Immature natural killer cell (primary cell): ENCODE results near the gene EBF3. TPM values are rescaled to one million over a fixed set of nuclear protein-coding genes. Genes with fewer than 3 reads are reported as not detected.

ENCODE experiments used
- DNase-seq, 3 donors: peaks; one replicate each; pipeline ENCODE4 v3.0.0; 2022; ENCODE audit warnings: mixed read lengths in 1 of 3
- H3K27ac Mint-ChIP-seq, 6 donors: one replicate each; pipeline ENCODE4 v1.8.0; 2020; ENCODE audit warnings: mixed read lengths in 6 of 6, mild to moderate bottlenecking in 5 of 6, inconsistent platforms in 4 of 6, moderate library complexity in 3 of 6
- H3K27me3 Mint-ChIP-seq, 3 donors: one replicate each; pipeline ENCODE4 v1.8.0; 2020 to 2021; ENCODE audit warnings: low read depth in 3 of 3, mild to moderate bottlenecking in 3 of 3, mixed read lengths in 3 of 3, moderate library complexity in 3 of 3, inconsistent platforms in 1 of 3
- H3K36me3 Mint-ChIP-seq, 3 donors: one replicate each; pipeline ENCODE4 v1.8.0; 2020; ENCODE audit warnings: mixed read lengths in 3 of 3, inconsistent platforms in 2 of 3, mild to moderate bottlenecking in 2 of 3
- H3K4me1 Mint-ChIP-seq, 2 donors: one replicate each; pipeline ENCODE4 v1.8.0; 2020; ENCODE audit warnings: inconsistent platforms in 2 of 2, mild to moderate bottlenecking in 2 of 2, mixed read lengths in 2 of 2, moderate library complexity in 1 of 2
- H3K4me3 Mint-ChIP-seq, 5 donors: one replicate each; pipeline ENCODE4 v1.8.0; 2020; ENCODE audit warnings: mild to moderate bottlenecking in 5 of 5, mixed read lengths in 5 of 5, inconsistent platforms in 3 of 5, moderate library complexity in 3 of 5
- H3K9me3 Mint-ChIP-seq, 6 donors: one replicate each; pipeline ENCODE4 v1.8.0; 2020; ENCODE audit warnings: mild to moderate bottlenecking in 6 of 6, mixed read lengths in 6 of 6, inconsistent platforms in 4 of 6, moderate library complexity in 3 of 6
- polyA plus RNA-seq, 3 donors: library from polyadenylated mRNA; unstranded; fragments of 300-500 nt; fragmentation: Illumina TruSeq; gene quantifications; one replicate each; pipeline ENCODE4 v1.2.3, GENCODE V29; 2021

The EBF3 gene
- polyA plus RNA-seq, 3 donors from 2014 or later: not detected

DNA sequence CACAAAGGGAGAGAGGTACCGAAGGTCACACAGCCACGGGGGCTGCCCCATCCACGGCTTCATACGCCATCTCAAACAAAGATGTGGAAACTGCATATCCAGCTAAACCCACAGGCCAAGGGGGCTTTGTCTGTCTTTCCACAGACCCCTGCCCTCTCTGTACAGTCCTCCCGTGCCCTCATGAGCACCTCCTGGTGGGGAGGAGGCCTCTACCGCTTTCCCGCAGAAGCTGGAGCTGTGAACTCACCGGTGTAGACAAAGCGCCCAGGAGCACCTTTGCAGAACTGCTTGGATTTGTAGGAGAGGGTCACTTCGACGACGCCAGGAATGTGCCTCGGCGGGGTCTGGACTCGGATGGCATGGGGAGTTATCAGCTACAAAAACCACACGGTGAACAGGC, 97.2 kb downstream of the EBF3 start:
- Mint-ChIP-seq H3K9me3 (no peaks in the 10 kb centered on the region), H3K4me1 (peaks cover 0 to 3% of the 10 kb centered on the region in 2 donors), H3K27me3 (peaks cover 2 to 3% (median 3%) of the 10 kb centered on the region in 3 donors), H3K27ac (no peak overlapping the region), H3K36me3 (no peaks in the 10 kb centered on the region), H3K4me3 (no peak overlapping the region)
- DNase-seq: no peak

DNA sequence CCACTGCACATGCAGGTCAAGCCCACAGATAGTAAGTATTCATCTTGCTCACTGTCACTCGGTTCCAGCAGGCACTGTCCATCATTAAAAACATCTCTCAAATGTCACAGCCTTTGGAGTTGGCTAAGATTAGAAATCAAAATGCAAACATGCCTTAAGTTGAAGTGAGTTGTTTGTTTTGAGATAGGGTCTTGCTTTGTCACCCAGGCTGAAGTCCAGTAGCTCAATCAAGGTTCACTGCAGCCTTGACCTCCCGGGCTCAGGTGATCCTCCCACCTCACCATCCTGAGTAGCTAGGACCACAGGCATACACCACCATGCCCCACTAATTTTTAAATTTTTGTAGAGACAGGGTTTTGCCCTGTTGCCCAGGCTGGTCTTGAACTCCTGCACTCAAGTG, 98.1 kb downstream of the EBF3 start:
- Mint-ChIP-seq H3K4me1 (no peaks in the 10 kb centered on the region), H3K36me3 (no peaks in the 10 kb centered on the region), H3K9me3 (no peaks in the 10 kb centered on the region), H3K27ac (no peak overlapping the region), H3K4me3 (no peak overlapping the region), H3K27me3 (peaks cover 3 to 5% (median 3%) of the 10 kb centered on the region in 3 donors)
- no peak for DNase-seq

DNA sequence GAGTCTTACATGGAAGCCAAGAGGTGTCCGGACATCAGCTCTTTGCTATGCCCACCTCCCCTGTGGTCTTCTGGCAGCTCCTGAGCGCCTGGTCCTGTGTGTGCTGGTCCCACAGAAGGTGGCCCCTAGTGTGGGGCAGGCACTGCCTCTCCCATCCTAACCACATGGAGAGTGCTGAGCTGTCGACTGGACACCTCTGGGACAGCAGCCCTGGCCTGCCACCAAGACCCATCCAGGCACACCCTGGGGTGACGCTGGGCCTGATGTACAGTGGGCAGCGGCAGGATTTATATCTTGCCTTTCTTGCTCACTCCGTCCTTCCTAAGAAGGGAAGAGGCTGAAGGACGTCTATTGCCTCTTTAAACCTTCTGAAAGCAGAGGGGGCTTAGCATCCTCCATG, 98.7 kb downstream of the EBF3 start:
- no peaks in the 10 kb centered on the region for H3K4me1 Mint-ChIP-seq
- no peak for DNase-seq
- peaks cover 3 to 5% (median 3%) of the 10 kb centered on the region in 3 donors for H3K27me3 Mint-ChIP-seq
- H3K27ac Mint-ChIP-seq: no peak overlapping the region
- no peak overlapping the region for H3K4me3 Mint-ChIP-seq
- H3K9me3 Mint-ChIP-seq: no peaks in the 10 kb centered on the region
- H3K36me3 Mint-ChIP-seq: no peaks in the 10 kb centered on the region

DNA sequence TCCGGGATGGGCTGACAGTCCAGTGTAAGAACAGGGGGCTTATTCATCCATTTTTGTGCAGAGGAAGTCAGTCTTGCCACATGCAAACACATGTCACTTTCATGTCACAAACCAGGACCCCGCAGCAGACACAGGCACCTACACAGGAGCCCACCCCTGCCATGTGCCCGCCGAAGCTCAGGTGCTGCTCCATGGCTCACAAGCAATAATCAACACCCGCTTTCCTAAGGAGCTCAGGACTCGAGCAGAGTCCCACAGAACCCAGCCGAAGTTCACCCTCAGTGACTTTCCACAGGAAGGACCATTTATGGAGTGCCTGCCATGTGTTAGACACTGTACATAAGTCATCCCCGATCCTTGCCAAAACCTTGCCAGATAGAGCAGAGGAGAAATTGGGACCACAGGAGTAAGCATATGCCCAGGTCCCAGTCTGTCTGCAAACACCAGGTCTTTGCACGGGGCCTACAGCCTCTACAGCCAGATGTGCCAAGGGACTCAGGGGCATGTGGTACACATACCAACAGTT, 99.4 kb downstream of the EBF3 start:
- H3K9me3 Mint-ChIP-seq: no peaks in the 10 kb centered on the region
- DNase-seq: no peak
- H3K4me3 Mint-ChIP-seq: no peak overlapping the region
- no peaks in the 10 kb centered on the region for H3K36me3 Mint-ChIP-seq
- no peak overlapping the region for H3K27ac Mint-ChIP-seq
- no peaks in the 10 kb centered on the region for H3K4me1 Mint-ChIP-seq
- peaks cover 2 to 3% (median 3%) of the 10 kb centered on the region in 3 donors for H3K27me3 Mint-ChIP-seq

DNA sequence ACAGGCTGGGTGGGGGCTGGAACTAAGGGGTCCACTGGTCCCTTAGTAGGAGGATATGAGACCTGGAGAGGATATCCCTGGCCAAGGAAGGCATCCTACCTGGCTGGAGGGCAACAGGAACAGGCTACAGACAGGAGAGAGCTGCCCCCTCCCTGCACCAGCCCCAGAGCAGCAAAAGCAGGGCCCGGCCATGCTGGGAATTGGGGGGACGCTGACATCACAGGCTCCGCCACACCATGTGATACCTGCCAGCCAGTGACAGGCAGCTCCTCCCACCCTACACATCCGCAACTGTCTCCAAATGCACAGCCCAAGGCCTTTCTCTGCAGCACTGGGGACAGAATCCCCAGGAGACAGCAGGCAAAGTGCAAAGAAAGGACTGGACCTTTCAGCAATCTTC, 100.0 kb downstream of the EBF3 start:
- Mint-ChIP-seq H3K9me3 (no peaks in the 10 kb centered on the region), H3K4me1 (no peaks in the 10 kb centered on the region), H3K4me3 (no peak overlapping the region), H3K27ac (no peak overlapping the region), H3K36me3 (no peaks in the 10 kb centered on the region), H3K27me3 (peaks cover 2 to 3% (median 2%) of the 10 kb centered on the region in 3 donors)
- DNase-seq: no peak

DNA sequence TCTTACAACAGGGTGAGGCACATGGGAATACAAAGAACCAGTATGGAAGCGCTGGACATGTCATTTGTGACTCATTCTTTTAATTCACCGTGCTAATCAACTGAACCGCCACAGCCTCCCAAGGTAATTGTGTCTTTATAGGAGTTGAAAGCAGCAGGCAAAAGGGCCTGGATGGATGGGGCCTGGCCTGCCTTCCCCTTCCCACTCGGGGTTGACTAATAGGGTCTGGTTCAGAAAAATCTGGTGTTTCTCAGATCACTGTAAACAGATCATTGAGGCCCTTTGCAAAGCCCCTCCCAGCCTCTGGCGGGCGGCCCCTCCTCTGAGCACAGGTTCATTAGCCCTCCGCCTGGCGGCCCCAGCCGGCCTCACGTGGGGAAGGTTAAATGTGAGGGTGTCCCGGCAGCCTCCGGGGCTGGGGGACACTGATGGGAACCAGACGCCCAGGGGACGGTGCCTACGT, 100.8 kb downstream of the EBF3 start:
- Mint-ChIP-seq H3K9me3 (no peaks in the 10 kb centered on the region), H3K27ac (no peak overlapping the region), H3K27me3 (peaks cover 2 to 3% (median 2%) of the 10 kb centered on the region in 3 donors), H3K36me3 (no peaks in the 10 kb centered on the region), H3K4me3 (no peak overlapping the region), H3K4me1 (no peaks in the 10 kb centered on the region)
- no peak for DNase-seq

DNA sequence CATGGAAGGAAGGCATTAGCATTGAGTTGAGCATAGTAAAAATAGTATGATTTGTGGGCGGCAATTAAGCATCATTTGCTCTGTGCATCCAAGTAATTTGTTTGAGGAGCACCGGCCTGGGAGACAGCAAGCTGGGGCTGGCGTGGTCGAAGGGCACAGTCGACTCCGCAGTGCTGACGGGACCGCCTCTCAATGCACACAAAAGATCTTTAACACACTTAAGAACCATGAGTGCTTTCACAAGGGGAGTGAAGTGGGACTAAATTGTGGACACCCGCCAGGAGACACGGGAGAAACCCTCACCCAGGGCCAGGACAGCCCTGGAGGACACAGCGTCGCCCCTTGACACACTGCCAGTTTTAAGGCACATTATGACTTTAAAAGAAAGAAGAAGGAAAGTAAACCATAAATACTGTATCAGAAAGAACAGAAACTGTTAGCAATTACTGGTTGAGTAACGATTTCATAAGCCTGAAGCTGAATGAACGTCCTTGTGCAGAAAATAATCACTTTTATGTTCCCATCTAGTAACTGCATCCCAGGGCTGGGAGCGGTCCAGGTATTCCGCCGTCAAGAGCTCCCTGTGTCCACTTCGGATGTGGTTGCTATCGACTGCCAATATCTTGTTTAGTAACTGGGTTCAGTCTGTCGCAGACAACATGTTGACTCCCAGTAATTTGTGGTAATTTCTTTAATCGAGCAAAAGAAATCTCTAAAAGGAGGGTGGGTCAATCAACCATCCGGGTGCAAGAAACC, 102.1 kb downstream of the EBF3 start:
- DNase-seq: no peak
- H3K27ac Mint-ChIP-seq: no peak overlapping the region
- H3K9me3 Mint-ChIP-seq: no peaks in the 10 kb centered on the region
- H3K4me1 Mint-ChIP-seq: no peaks in the 10 kb centered on the region
- H3K4me3 Mint-ChIP-seq: no peak overlapping the region
- no peaks in the 10 kb centered on the region for H3K36me3 Mint-ChIP-seq
- peaks cover 1 to 2% (median 2%) of the 10 kb centered on the region in 3 donors for H3K27me3 Mint-ChIP-seq

DNA sequence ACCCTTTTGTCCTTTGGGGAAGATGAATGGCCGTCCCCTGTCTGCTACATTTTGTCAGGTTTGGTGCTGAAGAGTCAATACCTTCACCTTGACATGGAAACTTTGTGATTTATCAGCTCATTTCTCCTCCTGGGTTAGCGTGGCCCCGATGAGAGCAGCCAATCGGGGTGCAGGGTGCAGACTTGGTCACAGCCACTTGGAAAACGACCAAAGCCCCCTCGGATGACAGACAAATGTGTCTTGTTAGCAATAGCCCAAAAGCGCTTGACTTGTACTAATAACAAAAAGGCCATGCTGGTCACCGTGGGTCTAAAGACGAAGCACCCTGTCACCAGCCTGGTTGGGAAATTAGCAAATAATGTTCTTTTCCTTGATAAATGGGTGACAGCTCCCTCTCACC, 103.7 kb downstream of the EBF3 start:
- no peak for DNase-seq
- Mint-ChIP-seq H3K4me3 (no peak overlapping the region), H3K27ac (no peak overlapping the region), H3K4me1 (no peaks in the 10 kb centered on the region), H3K9me3 (no peaks in the 10 kb centered on the region), H3K36me3 (no peaks in the 10 kb centered on the region), H3K27me3 (peaks cover 0 to 2% (median 2%) of the 10 kb centered on the region in 3 donors)

DNA sequence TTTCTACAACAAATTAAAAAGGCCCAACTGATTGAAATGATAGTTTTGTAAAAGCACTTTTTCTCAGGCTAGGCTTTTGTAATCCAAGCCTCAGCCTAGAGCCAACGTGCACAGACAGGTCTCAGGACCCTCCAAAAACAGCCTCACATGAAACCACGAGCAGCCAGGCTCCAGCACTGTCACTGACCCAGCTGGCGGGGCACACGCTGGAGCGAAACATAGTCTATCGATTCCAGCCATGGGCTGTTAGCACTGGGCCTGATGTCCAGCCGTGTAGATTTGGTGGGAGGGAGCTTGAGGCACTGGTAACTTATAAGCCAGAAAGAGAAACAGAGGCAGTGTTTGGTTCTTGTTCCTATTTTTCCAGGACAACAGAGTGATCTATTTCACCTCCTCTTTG, 104.5 kb downstream of the EBF3 start:
- no peak overlapping the region for H3K27ac Mint-ChIP-seq
- no peaks in the 10 kb centered on the region for H3K9me3 Mint-ChIP-seq
- H3K27me3 Mint-ChIP-seq: peaks cover 0 to 2% (median 2%) of the 10 kb centered on the region in 3 donors
- H3K36me3 Mint-ChIP-seq: no peaks in the 10 kb centered on the region
- no peak for DNase-seq
- no peak overlapping the region for H3K4me3 Mint-ChIP-seq
- H3K4me1 Mint-ChIP-seq: no peaks in the 10 kb centered on the region

DNA sequence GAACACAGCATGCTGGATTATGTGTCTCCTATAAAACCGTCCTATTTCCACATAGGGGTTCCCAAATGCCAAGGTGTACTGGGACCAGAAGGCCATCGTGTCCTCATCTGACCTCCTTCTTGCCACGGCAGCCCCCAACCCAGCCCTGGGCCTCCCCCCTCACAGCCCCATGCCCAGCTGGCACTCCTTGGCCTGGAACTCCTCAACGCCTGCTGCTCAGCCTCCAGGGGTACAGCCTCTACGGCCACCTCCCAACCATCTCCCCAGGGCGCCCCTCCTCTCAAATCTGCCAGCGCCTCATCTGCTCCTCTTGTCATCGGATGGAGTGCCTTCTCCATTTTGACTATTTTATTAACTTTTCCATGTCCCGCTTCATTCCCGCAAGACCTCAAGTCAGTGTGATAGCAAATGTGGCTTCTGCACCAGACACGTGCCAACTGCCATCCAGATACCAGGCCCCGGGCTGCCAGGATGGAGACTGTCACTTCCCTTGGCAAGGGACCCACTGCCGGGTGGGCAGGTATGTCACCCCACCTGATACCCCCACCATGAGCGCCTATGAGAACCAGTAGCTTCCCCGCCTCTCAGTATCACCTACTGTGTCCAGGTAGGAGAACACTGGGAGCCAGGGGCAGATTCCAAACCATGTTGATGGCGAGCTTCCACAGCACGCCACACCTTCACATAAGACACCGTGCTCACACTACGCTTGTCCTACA, 106.7 kb downstream of the EBF3 start:
- no peak for DNase-seq
- no peaks in the 10 kb centered on the region for H3K9me3 Mint-ChIP-seq
- no peak overlapping the region for H3K4me3 Mint-ChIP-seq
- no peaks in the 10 kb centered on the region for H3K4me1 Mint-ChIP-seq
- H3K27ac Mint-ChIP-seq: no peak overlapping the region
- no peaks in the 10 kb centered on the region for H3K36me3 Mint-ChIP-seq
- peaks cover 2 to 4% (median 3%) of the 10 kb centered on the region in 3 donors for H3K27me3 Mint-ChIP-seq

DNA sequence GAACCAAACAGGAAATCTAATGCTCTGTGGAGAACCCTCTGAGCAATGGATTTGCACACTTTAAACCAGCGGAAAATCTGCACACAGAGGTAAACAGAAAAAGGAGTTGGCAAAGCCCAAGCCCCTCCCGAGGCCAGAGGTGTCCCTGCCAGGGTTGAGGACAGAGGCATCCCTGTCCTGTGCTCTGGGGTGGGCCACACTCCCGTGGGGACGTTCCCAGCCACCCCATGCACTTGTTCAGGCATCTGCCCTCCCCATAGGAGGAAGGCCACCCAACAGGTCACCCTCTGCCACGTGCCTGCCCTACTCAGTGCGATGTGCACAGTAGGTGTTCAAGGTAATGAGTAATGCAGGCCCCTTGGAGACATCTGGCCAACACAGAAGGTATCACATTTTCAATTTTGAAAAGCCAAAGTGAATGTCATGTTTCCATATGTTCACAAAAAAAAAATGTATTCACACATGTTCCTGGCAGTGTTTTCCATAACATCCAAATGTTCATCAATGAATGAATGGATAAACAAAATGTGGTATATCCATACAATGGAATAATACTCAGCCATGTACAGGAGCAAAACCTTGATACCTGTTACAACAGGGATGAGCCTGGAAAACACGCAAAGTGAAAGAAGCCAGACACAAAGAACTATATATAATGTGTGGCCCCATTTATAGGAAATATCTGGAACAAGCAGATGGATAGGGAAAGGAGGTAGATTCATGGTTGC, 108.1 kb downstream of the EBF3 start:
- no peaks in the 10 kb centered on the region for H3K36me3 Mint-ChIP-seq
- no peaks in the 10 kb centered on the region for H3K4me1 Mint-ChIP-seq
- H3K9me3 Mint-ChIP-seq: no peaks in the 10 kb centered on the region
- DNase-seq: no peak
- H3K27ac Mint-ChIP-seq: no peak overlapping the region
- H3K4me3 Mint-ChIP-seq: no peak overlapping the region
- peaks cover 2 to 4% (median 3%) of the 10 kb centered on the region in 3 donors for H3K27me3 Mint-ChIP-seq

DNA sequence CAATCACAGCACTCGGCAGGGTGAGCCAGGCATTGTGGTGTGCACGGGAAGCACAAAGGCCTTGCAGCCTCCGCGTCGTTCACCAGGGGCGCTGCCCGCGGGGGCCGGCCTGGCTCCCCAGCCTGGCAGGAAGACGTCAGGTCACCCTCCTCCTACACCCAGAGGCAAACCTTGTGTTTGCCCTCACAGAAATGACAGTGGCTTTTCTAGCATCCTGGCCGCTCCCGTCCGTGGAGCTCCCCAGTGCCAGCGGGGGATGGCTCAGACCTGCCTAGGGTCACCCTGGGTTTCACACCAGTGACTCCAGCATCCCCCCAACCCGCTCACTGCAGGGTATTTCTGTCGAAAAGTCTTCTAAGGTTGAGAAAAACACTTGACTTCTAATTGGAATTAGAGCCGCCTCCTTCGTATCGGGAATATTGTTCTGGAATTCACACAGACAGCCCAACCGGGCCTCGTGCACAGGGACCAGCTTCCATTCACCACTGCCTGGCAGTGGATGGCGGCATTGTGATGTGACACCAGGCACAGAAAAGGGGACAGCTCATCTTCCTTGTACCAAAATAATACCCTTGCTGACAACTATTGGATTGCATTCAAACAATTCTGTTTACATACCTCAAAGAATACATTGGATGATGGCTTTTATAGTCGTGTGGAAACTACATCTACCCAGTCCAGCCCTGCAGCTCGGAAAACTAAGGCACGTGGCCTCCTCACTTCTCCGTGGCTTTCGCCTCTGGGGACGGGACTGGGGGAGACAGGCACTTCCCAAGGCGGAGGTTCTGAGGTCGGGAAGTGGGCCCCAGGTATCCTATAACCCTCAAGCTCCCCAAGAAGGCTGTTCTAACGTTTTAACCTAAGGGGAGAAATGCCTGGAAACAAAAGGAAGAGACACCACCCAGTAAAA, 109.0 kb downstream of the EBF3 start:
- peaks cover 3 to 5% (median 4%) of the 10 kb centered on the region in 3 donors for H3K27me3 Mint-ChIP-seq
- H3K36me3 Mint-ChIP-seq: no peaks in the 10 kb centered on the region
- H3K27ac Mint-ChIP-seq: no peak overlapping the region
- DNase-seq: no peak
- no peaks in the 10 kb centered on the region for H3K4me1 Mint-ChIP-seq
- no peaks in the 10 kb centered on the region for H3K9me3 Mint-ChIP-seq
- H3K4me3 Mint-ChIP-seq: no peak overlapping the region

DNA sequence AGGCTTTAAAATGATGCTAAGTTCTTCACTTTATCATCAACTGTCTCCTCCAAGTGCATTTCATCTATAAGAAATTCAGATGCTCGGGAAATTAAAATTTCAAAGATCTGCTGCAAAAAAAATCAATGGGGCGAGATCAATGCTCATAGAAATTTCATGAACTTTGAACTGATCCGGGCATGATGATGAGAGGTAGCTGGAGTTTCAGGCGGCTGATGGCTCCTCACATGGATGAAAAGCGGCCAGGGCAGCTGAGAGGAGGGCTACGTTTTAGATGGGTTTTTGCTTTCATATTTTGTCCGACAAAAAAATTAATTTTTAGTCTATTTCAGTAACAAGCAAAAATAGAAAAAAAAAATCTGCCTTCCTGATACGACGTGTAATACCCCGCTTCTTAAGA, 109.9 kb downstream of the EBF3 start:
- H3K27me3 Mint-ChIP-seq: peaks cover 3 to 5% (median 4%) of the 10 kb centered on the region in 3 donors
- no peak overlapping the region for H3K4me3 Mint-ChIP-seq
- no peak overlapping the region for H3K27ac Mint-ChIP-seq
- H3K4me1 Mint-ChIP-seq: no peaks in the 10 kb centered on the region
- H3K36me3 Mint-ChIP-seq: no peaks in the 10 kb centered on the region
- no peak for DNase-seq
- no peaks in the 10 kb centered on the region for H3K9me3 Mint-ChIP-seq
